Measurements from ENCODE around the gene ANO6.

ANO6 gene

DNA sequence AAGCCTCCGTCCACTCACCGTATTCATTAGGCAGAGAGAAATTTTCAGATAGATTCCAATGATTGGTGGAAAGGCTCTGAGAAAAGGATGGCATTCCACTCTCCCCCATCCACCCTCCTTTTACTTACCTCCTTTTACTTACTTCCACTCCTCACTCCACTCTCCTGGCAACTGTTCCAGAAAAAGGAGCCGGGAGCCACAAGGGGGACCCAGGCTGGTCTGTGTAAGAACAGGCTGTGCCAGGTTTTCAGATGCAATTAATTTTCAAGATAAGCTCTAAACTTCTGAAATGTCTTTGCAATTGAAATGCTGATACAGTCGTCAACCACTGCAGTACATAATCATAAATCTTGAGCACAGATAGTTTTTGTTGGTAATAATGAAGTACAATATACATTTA lies 248.8 kb downstream of the ANO6 start:
- no peak for DNase-seq (ENCODE audit: low read depth)

DNA sequence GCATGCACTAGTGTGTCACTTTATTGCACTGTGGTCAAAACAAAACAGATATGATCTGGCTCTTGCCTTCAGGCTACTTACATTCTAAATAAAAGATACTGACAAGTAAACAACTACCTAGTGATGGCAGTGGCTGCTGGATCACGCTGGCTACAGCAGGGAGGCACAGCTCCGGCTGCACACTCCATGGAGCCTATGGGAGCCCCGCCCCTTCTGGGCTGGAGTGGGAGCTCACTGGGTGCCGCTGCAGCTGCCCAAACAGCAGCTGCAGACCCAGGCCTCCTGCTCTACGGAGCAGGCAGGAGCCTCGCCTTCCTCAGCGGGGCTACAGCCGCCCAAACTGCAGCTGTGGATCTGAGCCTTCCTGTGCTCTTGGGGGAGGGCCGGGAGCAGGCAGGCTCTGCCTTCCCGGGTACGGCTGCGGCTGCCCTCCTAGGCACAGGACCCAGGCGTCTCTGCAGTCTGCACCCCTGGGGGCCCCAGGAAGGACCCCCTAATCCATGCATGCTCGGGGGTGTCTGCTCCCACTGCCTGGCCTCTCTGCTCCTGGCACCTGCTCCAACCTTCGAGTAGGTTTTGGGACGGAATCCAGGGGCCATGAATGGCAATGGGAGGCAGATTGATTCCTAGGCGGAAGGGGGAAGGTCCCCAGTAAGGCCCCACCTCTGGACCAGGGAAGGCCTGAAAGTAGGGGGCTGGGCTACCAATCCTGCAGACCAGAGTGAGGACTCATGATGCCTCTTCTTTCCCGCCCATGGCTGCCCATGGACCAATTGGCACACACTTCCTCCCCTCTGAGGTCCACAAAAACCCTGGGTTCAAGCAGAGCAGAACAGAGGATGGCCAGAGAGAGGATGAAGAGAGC lies 253.1 kb downstream of the ANO6 start:
- no peak for DNase-seq (ENCODE audit: low read depth)

DNA sequence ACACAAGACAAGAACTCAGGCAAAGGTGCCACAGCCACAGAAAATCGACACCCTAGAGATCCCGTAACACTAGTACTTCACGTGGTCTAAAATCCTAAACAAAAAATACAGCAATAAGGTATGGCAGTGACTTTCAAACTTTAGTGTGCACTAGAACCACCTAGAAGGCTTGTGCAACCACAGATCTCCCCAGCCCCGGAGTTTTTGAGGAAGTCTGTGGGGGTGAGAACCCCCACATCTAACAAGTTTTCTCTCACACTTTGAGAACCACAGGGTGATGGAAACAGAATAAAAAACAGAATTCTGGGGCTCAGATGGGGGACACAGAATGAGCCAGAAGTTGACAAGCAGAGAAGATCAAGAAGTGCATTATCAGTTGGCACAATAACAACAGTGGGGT lies 254.0 kb downstream of the ANO6 start:
- DNase-seq (ENCODE audit: low read depth), result no peak

DNA sequence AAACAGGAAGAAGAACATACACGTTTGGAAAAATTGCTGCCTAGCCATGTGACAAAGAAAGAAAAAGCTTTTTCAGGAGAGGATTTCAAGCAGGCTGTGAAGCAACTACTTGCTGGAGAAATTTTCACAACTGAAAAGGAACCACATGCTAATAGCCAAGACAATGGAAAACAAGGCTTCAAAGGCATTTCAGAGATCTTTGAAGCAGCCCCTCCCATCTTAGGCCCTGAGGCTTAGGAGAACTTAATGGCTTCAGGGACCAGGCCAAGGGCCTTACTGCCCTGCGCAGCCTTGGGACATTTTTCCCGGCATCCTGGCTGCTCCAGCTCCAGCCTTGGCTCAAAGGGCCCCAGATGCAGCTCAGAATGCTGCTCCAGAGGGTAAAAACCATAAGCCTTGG lies 257.7 kb downstream of the ANO6 start:
- no peak for DNase-seq (ENCODE audit: low read depth)

GRCh38 chr12:45475594-45475993 lies 259.7 kb downstream of the ANO6 start:
- DNase-seq (ENCODE audit: low read depth), result no peak

DNA sequence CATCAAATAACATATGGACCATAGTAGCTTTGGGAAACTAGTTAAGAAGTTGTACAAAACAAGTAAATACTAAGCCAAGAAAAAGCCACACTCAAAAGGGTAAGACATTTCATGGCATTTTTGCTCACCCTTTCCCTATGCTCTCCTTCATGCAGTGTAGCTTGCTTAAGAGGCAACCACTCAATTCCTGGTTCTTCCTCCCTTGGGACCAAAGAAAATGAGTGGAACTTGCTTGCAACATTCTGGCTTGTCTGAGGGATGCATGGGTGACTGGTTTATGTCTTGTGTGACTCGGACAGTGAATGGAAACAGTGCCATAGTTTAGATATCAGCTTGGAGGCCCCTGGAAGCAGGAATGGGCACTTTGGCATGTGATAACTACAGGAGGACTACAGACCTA lies 261.6 kb downstream of the ANO6 start:
- no peak for DNase-seq (ENCODE audit: low read depth)

- no peak for DNase-seq (ENCODE audit: low read depth)
Measured at GRCh38 chr12:45478931-45479330, 263.0 kb downstream of the ANO6 start.

GRCh38 chr12:45481746-45482145 lies 265.9 kb downstream of the ANO6 start:
- no peak for DNase-seq (ENCODE audit: low read depth)

GRCh38 chr12:45483571-45483970 lies 267.7 kb downstream of the ANO6 start:
- no peak for DNase-seq (ENCODE audit: low read depth)
